GM19467 (cell line): Measurements from ENCODE around the gene FIGN.

Experiments
- ATAC-seq: cut with Tn5 transposase; IDR thresholded peaks from one replicate; pipeline ENCODE4 v1.9.1; 2021; ENCODE audit warnings: mild to moderate bottlenecking, moderate library complexity; ENCODE audit not compliant: unreplicated experiment

Gene FIGN

DNA sequence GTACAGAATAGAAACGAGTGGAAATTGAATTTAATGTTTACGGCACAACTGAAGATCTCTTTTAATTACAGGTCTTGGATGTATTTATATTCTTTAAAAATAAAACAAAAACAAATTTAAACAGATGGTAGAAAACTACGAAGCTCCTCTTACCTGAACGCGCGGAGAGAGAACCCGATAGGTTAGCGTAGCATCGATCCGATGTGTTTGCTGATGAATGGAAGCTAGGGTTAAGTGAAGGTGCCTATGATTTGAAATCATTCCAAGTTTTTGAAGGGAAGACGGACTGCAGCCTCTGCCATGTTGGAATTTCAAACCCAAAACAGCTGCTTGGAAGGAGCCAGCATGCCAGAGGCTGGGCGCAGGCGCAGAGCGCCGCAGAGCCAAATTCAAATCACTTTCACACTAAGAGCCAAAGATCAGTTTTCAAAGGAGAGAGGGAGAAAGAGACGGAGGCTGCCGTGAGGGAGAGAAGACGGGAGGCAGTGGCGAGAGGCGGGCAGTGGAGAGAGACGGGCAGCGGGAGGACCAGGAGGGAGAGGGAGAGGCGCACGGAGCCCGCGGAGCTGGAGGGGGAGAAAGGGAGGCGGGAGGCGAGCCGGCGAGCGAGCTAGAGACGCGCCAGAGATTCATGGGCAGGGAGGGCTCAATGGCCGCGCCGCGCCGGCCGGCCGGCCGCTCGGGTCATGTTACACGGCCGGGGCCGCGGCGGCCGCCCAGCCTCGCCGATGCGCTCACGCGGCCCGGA lies at the start of gene FIGN:
FIGN (minus strand) TSS at position 324 of the 748 bp plus-strand sequence. CDS start 1,081 bp downstream, outside the sequence.
- ATAC-seq, result no peak

DNA sequence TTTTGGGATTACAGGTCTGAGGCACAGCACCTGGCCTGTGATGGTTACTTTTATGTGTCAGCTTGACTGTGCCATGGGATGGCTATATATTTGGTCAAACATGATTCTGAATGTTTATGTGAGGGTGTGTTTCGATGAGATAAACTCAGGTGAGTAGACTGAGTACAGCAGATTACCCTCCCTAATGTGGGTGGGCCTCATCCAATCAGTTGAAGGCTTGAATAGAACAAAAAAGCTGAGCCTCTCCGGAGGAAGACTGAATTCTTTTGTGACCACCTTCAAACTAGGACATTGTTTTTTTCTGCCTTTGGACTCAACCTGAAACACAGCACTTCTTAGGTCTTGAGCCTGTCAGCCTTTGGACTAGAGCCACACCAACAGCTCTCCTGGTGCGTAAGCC lies 49.4 kb upstream of the FIGN start:
- no peak for ATAC-seq

DNA sequence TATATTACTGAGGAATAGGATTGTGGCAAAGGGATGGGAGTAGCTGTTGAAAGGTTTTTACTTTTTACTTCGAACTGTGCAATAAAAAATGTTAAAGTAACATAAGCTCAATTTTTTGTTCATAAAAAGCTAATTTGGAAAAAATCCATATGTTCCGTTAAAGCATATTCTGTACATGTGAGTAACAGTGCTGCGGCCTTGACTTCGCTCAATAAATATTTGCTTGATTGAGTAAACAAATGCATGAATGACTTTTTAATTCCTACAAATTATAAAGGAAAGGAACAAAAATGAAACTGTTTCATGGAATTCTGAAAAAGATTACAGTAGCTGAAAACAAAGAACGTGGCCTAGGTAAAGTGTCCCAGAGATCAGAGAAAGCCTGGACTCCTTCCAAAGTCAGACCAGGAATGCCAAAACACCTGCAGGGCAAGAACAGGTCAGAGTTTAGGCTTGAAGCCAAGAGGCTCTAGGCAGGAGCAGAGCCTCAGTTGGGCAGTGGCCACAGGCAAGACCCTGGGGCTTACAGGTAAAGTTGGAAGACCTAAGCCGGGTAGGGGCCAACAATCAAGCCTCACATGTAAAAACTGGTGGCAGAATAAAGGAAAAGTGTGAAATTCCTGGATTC lies 44.3 kb upstream of the FIGN start:
- no peak for ATAC-seq

- no peak for ATAC-seq
These were observed 42.4 kb upstream of the FIGN start for GRCh38 chr2:163778045-163778781.

DNA sequence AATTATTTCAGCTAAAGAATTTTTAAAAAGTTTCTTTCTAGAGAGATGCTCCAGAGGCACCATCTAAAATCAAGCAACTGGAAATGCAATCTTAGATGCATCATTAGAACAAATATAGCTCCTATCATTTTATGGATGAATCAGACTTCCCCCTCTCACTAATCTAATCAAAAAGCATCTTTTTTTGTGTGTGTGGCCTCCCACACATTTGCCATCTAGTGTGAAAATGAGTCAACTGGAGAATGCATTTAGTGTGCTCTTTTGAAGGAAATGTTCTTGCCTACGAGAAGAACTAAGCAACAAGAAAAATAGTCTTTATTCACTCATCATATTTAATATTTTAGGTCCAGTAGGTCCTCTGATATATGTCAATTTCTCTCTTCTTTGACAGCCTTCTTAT lies 39.5 kb upstream of the FIGN start:
- no peak for ATAC-seq

DNA sequence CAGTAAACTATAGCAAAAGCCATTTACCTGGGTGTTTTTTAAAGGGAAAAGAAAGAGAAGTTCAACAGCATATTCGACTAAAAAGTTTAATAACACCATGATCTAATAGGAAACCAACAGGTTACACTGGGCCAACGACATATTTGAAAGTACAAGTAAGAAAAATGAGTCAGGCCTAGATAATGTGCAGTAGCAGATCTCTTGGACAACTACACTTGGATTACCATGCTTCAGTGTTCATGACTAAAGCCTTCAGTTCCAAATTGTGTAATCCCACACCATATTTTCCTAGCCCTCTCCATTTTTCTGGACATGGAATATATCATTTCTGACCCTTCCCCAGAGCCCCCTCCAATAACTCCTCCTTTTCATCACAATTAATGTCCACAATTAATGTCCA lies 39.1 kb upstream of the FIGN start:
- ATAC-seq, result no peak

DNA sequence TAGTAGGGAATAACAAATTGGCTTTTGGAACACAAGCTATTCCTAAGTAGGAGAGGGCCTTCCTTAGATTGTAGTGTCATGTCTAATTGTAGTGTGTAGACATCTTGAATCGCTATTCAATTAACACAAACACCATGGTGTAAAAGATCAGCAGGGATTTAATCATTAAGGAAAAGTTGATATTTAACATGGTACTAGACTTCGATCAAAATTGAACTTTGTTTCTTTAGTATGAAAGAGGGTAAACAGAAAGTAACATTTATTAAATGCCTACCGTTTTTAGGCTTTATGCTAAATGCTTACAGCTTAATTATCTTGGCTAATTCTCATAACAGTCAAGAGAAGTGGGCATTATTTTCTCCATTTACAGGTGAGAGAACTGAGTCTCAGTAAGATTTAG lies 37.5 kb upstream of the FIGN start:
- ATAC-seq, result no peak

DNA sequence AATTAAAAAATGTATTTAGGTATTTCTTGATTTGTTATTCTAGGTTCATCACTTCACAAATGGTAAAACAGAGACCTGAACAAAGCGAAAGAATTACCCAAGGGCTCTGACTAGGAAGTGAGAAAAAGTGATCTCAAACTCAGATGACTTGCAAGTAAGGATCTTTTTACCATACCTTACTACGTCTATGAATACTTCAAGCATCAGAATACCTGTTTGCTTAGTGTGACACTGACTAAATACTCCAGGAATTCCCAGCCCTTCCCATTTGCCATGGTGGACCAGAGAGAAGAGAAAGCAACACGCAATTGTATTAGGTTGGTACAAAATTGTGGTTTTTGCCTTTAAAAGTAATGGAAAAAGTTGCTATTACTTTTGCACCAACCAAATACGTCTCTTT lies 35.8 kb upstream of the FIGN start:
- ATAC-seq, result no peak

DNA sequence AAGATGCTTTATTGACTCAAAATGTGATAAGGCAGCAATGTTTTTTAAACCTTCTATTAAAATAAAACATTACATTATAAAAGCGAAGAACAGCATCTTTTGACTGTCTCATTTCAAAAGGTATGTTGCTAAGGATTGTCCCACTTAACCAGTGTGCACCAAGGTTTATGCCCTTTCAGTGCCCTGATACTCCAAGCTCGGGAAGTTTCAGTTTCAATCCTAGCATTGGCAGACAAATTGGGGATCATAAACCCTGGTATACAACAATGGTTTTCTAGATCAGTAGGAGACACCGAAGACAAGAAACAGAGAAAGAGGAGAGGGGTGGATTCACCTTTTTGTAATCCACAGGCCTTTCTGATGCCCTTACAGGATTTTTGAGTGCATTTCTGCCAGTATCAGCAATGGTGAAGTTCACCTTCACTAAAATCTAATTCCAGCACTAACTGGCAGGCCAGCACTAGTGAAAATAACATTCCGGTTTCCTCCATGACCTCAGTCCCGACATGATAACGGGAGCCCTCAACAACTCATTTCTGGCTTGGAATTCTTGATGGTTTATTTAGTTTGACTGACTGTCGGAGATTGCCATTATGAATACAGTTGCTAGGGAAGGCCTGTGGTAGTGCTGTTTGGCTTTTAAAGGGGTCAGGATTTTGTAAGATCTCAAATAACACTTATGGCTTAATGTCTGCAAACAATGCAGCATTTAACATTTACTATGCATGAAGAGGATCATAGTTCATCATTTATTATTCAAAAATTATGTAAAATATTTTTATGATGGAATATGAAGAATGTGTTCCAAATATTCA lies 33.3 kb upstream of the FIGN start:
- ATAC-seq, result no peak

DNA sequence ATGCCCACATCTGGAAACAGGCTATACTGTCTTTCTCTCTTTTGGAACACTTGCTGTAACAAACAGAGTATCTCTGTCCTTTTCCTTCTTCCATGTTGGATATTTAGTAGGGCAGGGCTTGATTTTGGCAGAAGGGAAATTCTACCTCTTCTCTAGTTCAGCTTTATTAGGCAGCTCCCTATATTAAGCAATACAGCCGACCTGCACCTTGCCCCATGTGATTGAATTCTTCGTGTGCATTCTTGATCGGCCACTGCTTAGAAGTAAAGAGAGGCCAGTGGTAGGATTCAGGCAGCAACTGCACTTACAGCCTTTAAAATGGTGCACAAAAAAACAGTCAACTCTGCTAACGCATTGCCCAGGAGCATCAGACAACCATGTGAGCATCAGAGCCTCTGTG lies 31.3 kb upstream of the FIGN start:
- ATAC-seq, result no peak

DNA sequence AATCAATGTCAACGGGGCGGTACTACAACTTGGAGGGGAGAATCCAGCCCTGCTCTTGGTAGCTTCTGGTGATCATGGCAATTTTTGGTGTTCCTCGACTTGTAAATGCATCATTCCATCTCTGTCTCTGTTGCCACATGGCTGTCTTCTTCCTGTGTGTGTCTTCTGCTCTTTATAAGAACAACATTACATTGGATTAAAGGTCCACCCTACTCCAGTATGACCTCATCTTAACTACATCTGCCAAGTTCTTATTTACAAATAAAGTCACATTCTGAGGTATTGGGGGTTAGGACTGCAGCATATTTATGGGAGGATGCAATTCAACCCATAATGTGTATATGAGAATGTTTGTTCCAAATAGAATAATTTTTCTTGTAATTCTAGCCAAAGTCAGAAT lies 28.8 kb upstream of the FIGN start:
- ATAC-seq, result no peak

DNA sequence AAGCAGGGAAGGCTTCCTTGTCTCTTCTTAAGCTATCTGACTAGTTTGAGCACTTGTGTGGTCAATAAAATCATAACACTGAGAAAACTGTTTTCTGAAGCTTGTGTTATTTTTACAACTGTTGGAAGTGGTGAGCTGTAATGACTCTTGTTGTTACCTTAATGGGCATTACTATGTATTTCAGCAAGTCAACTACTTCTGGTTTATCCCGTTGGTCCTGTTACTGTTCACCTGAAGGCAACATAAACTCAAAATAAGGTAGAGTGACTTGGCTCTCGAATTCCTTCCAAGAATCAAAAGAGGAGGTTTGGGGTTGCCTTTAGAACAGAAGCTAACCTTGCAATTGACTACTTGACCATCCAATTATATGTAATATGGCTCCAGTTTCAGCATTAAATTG lies 23.2 kb upstream of the FIGN start:
- ATAC-seq, result no peak

DNA sequence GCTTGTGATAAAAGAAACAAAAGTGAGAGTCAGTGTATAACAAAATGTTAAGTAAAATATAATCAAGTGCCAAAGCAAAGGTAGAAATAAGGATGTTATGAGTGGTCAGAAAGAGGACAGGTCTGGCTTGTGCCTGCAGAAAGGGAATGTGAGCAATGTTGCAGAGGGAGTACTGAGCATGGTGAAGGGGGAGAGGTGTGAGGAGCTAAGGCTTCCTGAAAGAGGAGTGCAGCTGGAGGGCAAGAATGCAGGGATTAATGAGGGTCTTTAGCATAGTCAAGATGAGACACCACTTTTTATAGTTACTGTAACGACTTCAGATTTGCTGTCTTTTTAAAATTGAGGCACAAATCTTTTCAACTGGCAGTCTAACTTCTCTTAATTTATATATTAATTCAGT lies 22.0 kb upstream of the FIGN start:
- ATAC-seq, result no peak

DNA sequence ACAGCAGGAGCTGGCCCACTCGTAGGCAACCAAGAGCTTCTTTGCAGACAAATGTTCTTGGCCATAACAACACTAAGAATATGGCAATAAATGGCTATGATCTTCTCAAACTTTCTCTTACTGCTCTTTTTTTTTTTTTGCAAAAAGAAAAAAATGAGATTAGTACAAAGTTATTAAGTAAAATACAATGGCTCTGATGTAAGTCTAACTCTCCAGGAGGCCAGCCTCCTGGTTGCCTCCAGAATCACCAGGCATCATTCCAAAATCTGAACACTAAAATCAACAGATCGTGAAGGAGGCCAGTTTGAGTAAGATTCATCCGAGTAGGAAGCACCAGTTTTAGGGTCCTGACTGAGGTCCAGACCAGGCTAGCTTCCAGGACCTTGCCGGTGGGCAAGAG lies 20.8 kb upstream of the FIGN start:
- no peak for ATAC-seq

DNA sequence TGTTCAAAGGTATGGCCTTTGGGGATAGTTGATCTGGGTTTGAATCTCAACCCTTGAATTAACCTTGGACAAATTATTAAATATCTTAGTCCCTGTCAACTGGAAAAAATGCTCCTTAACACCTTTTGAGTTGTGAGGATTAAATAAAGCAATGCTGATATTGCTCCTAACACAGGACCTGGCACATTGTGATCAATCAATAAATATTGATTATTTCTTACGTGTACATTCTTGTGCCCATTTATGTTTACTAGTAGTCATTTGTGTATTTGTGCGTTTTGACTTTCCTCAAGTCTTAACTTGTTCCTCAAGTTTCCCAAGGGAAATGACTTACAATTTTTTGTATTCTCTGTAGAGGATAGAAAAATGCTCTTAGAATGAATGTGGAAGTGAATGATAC lies 19.6 kb upstream of the FIGN start:
- ATAC-seq, result no peak

- ATAC-seq, result no peak
These were observed 17.9 kb upstream of the FIGN start for GRCh38 chr2:163753726-163754125.

DNA sequence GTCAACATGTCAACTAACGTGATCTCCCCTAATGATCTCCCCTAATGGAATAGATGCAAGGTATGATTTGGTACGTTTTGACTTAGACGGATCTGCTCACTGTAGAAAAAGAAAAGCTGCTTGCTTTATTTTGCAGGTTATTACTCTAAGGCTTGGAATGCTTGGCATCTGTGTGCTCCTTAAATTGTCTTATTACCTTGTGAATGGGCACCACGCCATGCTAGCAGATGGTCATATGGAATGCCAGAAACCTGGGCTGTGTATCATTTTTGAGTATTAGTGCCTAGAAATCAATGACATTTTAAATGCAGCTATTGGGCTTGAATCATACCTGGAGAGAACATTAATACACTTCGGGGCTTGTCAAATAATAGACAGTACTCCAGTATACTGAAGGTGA lies 16.5 kb upstream of the FIGN start:
- ATAC-seq, result no peak

DNA sequence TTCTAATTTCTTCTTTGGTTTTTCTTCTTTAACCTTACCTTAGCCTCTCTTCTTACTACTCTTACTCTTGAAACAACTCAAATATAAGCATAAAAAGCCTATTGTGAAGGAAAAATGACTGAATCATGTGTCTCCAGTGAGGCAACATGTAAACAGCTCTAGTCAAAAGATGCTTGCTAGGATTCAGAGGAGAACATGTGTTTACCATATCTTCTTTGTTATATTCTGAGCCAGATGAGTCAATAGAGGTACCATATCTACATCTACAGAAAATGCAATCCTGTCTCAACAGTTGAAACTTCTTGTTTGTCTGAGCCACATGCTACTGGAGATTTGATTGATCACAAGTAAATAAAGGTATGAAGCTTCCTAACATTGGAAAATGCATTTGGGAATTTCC lies 15.9 kb upstream of the FIGN start:
- ATAC-seq, result no peak

DNA sequence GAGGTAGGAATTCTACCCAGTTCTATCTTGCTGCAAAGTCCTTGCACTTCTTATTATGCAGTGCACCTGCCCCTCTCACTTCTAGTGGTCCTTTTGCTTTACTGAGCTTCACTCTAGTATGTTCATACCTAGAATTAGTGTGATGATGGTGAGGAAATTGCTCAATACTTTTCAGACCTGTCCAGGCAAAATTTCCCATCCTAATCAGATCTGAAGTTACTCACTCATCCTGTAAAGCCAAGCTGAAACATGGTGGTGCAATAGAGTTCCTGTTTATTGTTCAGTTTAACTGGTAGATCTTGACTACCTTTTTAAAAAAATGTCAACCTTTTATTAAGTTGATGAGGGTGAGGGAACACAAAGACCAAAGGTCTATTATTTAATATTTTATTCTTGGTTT lies 12.6 kb upstream of the FIGN start:
- ATAC-seq, result no peak

GRCh38 chr2:163741435-163741834 lies 5.6 kb upstream of the FIGN start:
- ATAC-seq, result no peak

GRCh38 chr2:163737563-163737962 lies 1.8 kb upstream of the FIGN start:
- ATAC-seq, result no peak

DNA sequence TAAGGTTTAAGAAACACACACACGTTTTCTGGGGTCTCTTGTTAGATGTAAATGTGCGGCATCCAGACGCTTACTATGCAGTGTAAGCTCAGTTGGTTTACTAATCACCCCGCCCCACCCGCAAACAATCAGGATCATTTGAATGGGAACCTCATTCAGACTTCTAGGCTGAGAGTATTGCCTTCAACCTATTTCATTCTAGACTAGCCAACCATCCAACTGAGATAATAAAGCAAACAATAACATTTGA lies 1.3 kb upstream of the FIGN start:
- ATAC-seq, result no peak
